Measurements from ENCODE around the gene MAP4K4. TPM values are rescaled to one million over a fixed set of nuclear protein-coding genes. Genes with fewer than 3 reads are reported as not detected.

Gene MAP4K4
- total RNA-seq, 4 donors from 2014 or later = 33.8 to 47.3 (median 35.7) TPM

GRCh38 chr2:101942851-101943250, 245.3 kb downstream of the MAP4K4 start:
- WGBS, 2 donors = 82 to 86% methylated on average over 3 of the region's 3 CpGs
- Histone ChIP-seq H3K27ac (no peak overlapping the region), H3K27me3 (no peaks in the 10 kb centered on the region), H3K36me3 (no peaks in the 10 kb centered on the region), H3K9me3 (no peaks in the 10 kb centered on the region), H3K4me1 (no peaks in the 10 kb centered on the region), H3K4me3 (replicated peaks in 1 of 3) (no peak overlapping the region)
- TF ChIP-seq POLR2A (IDR thresholded peaks at IDR 0.05) = no peak
- TF ChIP-seq CTCF (IDR thresholded peaks at IDR 0.05) = no peak
- intact Hi-C loops (cut with DNase I) = no loop called here
- no peak for DNase-seq

Other genes with a start within 250 kb of the MAP4K4 start
- 1 to 10 TPM in 1 of 4 donors, not detected in 3; 1.9 TPM for gene RFX8, start 222.6 kb upstream of the MAP4K4 start, total RNA-seq

All from thyroid gland (tissue), 4 donors.